Stimulated activated CD4-positive, alpha-beta T cell treated with anti-CD3 and anti-CD28 coated beads, Interleukin-4, amount 100 ng/mL, for 1 hour (primary cell): Measurements from ENCODE around the gene ABHD11.
A peak's percentile ranks its signal among the peaks of the same experiment; 100 is the strongest.
"Not testable (repeated sequence)": the region's sequence is repeated elsewhere in the genome, so short reads cannot be mapped to it uniquely, and the experiment has no call there.

Source experiments
- DNase-seq: peaks from one replicate; pipeline ENCODE4 v3.0.0-alpha.2; 2020

ABHD11 gene, protein sequence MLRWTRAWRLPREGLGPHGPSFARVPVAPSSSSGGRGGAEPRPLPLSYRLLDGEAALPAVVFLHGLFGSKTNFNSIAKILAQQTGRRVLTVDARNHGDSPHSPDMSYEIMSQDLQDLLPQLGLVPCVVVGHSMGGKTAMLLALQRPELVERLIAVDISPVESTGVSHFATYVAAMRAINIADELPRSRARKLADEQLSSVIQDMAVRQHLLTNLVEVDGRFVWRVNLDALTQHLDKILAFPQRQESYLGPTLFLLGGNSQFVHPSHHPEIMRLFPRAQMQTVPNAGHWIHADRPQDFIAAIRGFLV

DNA sequence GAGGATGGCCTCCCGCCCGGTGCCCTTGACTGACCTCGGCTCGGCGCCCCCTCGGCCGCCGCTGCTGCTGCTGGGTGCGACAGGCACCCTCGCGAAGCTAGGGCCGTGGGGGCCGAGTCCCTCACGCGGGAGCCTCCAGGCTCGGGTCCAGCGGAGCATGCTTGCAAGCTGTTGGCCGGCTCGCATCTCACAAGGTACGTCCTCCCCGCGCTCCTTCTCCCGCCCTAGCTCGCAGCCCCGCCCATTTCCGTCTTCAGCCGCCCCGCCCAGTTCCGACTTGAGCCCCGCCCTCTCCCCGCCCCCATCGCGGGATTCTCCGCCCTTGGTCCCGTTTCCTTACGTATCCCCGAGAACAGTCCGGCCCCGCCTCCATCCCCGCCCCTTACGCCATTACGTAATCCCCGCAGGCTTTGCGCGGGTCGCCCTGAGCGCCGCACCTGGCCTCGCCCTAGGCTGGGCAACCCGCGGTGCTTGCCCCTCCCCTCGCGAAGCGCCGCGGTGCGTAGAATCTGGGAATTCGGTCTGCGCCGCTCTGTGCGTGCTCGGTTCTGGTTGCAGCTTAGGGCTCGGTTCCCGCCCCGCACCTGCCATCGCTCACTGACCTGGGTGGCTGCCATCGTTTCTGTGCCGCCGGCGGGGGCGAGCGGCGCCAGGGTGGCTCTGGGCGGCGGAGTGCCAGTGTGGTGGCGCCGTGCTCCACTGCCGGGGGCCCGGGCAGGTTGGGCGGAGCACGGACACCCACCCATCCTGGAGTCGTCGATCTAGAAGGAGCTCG, at the start of gene ABHD11:
ABHD11 (minus strand) TSS at position 191 of the 775 bp plus-strand sequence; CDS start at position 159, 32 bp downstream.
- DNase-seq, result peak; percentile 99

DNA sequence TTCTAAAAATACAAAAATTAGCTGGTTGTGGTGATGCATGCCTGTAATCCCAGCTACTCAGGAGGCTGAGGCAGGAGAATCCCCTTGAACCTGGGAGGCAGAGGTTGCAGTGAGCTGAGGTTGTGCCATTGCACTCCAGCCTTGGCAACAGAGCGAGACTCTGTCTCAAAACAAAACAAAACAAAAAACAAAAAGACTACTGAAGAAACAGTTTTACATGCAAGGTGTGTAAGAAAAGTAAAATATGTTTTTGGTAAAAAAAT, 49.1 kb upstream of the ABHD11 start:
- DNase-seq, result not testable (repeated sequence)

DNA sequence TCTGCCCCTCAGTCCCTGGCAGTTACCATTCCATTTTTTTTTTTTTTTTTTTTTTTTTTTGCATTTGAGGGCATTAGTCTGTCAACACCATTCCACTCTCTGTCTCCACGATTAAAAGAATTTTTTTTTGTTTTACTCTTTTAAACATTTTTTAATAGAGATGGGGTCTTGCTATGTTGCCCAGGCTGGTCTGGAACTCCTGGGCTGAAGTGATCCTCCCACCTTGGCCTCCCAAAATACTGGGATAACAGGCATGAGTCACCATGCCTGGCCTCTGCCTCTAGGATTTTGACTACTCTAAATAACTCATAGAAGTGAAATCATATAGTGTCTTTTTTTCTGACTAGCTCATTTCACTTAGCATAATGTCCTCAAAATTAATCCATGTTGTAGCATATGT, 48.0 kb upstream of the ABHD11 start:
- no peak for DNase-seq

DNA sequence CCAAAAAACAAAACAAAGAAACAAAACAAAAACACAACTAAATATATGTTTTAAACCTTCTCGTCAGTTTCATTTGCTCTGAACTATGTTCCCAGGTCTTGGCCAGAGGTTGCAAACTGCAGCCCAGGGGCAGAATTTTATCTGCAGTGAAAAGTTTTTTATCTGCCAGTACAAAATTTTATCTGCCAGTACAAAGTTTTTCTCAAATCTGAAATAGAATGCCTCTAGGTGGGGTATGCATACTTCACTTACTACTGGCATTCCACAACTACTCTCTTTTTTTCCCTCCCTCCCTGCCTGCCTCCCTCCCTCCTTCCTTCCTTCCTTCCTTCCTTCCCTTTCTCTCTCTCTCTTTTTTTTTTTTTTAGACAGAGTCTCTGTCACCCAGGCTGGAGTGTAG, 40.9 kb upstream of the ABHD11 start:
- no peak for DNase-seq

DNA sequence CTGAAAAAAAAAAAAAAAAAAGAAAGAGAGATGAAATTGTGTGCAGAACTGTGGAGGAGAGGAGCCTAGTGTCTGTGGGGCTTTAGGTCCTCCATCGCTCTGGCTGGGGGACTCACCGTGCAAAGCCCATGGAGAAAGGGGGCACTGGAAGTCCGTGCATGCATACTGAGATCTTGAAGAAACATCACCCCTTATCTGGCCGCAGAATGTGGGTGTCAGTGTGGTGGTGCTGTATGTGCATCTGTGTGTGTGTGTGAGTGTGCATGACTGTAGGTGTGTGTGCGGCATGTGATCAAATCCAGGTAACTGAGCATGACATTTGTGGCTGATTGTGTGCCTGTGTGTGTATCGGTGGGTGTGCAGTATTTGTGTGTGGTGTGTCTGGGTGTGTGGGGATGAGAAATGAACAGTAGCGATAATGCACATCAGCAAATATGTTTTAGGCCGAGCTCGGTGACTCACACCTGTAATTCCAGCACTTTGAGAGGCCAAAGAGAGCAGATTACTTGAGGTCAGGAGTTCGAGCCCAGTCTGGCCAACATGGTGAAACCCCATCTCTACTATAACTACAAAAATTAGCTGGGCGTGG, 40.3 kb upstream of the ABHD11 start:
- DNase-seq, result no peak

DNA sequence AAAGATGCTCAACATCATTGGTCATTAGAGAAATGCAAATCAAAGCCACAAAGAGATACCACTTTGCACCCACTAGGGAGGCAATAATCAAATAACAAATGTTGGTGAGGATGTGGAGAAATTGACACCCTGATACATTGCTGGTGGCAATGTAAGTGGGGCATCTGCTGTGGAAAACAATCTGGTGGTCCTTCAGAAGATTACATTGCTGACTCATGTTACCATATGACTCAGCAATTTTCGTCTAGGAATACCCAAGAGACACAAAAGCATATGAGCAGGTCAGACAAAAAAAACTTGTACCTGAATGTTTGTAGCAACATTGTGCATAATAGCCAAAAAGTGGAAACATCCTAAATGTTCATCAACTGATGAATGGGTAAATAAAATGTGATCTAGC, 36.3 kb upstream of the ABHD11 start:
- DNase-seq, result no peak

DNA sequence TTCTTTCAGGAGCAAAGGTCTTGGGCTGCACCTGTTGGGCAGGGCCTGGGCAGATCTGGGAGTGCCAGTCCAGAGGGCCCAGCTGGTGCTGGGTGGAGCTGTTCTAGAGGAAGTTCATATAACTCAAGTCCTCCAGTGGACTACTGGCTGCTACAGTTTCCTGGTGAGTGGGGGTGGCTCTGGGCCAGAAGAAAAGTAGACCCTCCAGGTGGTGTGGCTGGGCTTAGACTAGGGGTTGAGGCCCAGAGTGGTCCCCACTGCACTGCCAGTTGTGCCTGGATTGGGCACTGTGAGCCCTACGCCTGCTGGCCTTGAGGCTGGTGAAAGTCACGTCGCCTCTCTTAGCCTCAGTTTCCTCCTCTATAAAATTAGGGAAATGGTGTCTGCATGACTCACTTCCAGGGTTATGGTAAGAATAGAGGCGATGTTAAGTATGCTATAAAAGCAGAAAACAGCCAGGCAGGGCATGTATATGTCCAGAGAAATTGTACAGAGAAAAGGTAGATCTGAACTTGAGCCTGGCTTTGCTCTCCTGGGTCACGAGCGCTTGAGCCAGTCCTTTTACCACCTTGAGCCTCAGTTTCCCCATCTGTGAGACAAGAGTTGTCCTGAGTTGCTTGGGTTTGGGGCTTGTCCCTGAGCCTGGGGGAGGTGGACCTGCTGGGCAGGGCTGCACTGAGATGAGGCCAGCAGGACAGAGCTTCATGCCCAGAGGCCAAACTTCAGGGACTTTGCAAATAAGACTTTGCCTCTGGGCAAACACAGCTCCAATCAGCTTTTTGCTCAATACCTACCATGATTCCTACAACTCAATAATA, 35.3 kb upstream of the ABHD11 start:
- DNase-seq, result no peak

DNA sequence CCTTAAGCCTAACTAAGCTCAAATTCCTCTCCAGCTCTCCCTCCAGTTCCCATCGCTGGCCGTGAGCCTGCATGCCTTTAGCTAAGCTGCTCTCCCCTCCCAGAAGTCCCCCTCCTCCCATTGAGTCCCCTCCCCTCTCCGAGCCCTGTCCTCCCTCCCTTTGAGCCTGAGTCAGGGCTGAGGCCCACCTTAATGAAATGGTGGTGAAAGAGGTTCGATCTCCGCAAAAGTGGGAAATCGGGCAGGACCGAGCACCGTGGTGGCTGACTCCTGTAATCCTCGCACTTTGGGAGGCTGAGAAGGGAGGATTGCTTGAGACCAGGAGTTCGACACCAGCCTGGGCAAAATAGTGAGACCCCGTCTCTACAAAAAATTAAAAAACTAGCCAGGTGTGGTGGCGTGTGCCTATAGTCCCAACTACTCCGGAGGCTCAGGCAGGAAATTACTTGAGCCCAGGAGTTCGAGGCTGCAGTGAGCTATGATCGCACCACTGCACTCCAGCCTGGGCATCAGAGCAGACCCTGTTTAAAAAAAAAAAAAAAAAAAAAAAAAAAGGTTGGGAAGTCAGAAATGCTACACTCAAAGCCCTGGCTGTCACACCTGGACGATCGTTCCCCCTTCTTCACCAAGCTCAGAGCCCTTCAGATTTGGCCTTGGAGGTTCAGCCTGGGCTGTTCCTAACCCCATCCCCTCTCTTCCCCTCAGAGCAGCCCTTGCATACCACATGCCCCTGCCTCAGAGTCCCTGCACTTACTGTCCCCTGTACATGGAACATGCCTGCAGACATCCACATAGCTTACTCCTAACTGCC, 32.5 kb upstream of the ABHD11 start:
- no peak for DNase-seq

DNA sequence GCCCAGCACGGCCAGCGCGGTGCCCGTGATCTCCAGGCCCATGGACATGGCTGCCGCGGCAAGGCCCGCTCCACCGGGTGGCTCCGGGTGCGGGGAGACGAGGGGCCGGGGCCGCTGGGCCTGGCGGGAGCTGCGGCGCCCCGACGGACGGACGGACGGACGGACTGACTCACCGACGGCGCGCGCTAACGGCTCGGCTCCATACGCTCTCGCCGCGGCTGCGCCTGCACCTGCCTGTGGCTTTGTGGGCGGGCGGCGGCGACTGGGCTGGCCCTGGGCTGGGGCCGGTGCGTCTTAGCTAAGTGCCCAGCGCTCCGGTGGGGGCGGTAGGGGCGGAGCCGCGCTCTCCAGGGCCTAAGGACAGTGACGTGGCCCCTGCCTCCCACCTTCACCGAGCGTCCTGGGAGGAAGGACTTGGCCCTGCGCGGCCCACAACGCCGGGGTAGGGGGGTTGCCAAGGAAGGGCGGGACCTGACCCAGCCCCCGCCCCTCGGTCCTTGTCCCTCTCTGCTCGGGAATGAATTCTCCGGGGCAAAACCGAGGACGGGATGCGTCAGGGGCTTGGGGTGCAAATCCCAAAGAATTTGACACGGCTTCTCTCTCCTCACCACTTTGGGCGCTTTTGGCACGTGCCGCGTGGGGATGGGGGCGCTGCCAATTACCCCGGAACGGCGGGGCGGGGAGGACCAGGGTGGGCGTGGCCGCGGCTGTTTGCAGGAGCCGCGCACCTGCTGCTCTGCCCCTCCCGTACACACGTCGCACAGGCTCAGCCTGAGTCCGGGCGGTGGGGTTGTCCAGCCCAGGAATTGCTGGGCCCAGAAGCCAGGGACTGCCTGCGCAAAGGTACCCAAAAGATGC, 31.6 kb upstream of the ABHD11 start, which contains the start of gene CLDN3:
CLDN3 (minus strand) TSS at position 269 of the 858 bp plus-strand sequence; CDS start at position 48, 221 bp downstream.
- DNase-seq, result peak; percentile 27

DNA sequence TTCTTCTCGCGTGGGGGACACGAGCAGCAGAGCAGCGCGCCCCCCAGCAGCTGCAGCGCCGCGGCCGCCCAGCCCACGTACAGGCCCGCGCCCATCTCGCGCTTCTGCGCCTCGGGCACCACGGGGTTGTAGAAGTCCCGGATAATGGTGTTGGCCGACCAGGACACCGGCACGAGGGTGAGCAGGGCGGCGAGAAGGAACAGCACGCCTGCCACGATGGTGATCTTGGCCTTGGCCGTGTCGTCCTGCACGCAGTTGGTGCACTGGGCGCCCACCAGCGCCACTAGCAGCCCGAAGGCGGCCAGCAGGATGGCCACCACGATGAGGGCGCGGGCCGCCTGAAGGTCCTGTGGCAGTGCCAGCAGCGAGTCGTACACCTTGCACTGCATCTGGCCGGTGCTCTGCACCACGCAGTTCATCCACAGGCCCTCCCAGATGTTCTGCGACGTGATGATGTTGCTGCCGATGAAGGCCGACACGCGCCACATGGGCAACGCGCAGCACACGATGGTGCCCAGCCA, 30.9 kb upstream of the ABHD11 start:
- DNase-seq, result no peak

DNA sequence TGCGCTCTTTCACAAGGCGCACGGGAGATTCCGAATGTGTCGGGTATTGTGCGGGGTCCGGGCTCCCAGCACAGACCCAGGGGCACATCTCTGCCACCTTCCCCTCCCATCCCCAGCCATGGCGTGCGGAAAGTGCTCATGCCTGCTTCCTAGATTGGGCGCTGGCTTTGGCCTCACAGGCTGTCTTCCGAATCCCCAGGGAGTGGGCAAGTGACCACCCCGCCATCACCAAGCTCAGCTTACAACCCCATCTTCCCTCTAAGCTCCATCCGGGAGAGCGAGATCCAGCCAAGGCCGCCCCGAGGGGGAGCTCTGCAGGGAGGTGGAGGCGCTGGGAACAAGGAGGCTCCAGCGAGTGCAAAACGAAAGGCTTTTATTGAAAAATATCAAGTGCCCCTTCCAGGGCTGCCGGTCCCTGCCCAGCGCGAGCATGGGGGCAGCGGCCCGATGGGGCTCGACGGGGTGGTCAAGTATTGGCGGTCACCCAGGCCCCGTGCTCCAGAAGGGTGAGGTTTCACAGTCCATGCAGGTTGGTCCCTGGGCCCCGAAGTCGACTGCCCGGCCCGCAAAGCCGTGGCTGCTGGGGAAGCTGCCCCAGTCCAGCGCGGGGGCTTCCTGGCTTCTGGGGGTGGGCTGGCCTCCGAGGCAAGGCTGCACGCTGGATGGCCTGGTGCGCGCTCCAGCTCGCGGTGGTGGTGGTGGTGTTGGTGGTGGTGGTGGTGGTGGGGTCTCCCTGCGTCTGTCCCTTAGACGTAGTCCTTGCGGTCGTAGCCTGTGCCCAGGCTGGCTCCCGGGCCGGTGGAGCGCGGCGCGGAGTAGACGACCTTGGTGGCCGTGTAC, 30.3 kb upstream of the ABHD11 start:
- DNase-seq, result no peak

DNA sequence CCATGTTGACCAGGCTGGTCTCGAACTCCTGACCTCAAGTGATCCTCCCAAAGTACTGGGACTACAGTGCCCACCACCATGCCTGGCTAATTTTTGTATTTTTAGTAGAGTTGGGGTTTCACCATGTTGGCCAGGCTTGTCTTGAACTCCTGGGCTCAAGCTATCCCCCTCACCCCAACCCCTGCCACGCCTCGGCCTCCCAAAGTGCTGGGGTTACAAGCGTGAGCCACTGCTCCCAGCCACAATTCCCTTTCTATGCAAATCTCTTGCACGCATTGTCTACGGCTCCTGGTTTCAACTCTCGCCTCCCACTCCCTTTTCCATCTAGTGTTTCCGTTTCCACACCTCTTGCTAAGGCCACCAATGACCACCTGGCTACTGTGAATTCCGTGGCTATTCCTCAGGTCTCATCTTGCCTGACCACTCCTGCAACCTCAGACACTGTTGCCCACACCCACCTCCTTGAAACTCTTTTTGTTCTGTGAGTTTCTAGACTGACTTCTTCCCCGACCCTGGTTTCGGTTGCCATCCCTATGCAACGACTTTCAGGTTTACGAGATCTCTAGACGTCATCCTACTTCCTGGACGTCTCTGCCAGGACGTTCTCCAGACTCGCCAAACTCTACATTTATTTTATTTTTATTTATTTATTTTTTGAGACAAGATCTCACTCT, 28.1 kb upstream of the ABHD11 start:
- DNase-seq, result no peak

DNA sequence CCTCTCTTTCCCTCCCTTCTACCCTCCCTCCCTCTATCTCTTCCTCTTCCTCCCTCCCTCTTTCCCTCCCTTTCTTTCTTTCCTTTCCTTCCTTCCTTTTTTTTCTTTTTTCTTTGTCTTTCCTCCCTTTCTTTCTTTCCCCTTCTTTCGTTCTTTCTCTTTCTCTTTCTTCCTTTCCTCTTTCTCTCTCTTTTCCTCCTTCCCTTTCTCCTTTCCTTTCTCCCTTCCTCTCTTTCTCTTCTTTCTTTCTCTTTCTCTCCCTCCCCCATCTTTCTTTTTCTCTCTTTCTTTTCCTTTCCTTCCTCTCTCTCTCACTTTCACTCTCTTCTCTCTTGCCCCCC, 24.0 kb upstream of the ABHD11 start:
- DNase-seq, result no peak

DNA sequence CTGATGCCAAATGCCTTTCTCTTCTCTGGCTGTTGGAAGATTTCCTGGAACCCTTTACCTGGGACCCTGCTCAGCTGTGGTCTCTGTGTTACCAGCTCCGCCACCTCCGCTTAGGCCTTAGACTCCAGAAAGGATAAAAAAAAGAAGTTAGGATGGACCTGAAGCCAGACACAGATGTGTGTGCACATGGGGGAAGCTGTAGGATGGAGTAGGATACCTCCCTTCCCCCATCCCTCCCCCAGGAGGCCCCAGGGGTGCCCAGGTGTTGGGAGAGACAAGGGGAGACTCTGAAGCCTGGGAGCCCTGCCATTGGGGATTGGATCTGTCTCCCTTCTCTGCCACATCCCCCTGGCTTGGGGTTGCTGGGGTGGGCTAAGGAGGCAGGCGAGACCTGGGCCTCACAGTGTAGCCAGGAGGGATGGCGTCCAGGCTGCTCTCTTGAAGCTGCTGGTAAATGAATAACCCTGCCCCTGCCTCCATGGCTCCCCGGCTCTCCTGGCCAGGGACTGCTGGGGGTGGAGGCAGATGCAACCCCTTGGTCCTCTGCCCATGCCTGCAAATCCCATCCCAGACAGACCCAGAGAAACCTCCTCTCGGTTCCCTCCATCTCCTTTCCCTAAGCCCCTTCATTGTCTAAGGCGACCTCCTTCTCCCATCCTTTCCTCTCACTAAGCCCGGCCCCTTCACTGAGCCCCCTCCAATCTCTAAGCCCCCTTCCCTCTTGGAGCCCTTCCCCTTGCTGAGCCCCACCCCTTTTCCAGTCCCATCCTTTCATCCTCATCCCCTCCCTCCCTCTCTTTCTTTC, 23.5 kb upstream of the ABHD11 start:
- no peak for DNase-seq

DNA sequence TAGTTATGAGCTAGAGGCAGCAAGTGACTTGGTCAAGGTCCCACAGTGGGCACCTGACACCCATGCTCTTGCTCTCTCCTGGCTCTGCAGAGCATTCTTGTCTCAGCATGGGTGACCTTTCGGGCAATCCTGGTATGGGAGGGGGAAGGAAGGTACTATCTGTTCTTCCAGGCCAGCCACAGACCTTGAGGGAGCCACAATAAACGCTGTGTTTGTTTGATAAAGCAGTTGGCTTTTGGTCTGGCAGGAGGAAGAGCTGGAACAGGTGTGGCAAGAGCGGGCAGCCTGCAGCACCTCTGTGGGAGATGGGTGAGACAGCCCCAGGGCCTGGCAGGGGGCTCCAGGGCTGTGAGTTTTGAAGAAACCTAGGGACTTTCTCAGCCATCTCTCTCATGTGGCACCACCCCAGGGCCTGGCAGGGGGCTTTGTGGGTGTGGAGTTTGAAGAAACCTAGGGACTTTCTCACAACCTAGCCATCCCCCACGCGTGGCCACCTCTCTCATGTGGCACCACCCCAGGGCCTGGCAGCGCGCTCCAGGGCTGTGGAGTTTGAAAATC, 20.1 kb upstream of the ABHD11 start:
- DNase-seq, result no peak

DNA sequence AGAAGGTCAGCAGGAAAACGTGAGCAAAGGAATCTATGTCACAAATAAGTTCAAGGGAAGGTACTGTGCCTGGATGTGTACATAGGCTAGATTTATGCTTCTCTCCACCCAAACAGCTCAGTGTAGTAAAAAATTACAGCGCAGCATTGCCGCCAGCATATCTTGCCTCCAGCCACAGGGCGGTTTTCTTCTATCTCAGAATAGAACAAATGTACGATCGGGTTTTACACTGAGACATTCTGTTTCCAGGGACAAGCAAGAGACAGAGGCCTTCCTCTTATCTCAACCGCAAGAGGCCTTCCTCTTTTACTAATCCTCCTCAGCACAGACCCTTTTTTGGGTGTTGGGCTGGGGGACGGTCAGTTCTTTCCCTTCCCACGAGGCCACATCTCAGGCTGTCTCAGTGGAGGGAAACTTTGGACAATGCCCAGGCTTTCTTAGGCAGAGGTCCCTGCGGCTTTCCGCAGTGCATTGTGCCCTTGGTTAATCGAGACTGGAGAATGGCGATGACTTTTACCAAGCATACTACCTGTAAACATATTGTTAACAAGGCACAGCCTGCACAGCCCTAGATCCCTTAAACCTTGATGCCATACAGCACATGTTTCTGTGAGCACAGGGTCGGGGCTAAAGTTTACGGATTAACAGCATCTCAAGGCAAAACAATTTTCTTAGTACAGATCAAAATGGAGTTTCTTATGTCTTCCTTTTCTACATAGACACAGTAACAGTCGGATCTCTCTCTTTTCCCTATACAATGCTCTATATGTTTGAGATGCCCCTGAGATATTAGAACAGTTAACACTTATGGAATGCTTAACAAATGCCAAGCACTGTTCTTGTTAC, 11.6 kb upstream of the ABHD11 start:
- no peak for DNase-seq

DNA sequence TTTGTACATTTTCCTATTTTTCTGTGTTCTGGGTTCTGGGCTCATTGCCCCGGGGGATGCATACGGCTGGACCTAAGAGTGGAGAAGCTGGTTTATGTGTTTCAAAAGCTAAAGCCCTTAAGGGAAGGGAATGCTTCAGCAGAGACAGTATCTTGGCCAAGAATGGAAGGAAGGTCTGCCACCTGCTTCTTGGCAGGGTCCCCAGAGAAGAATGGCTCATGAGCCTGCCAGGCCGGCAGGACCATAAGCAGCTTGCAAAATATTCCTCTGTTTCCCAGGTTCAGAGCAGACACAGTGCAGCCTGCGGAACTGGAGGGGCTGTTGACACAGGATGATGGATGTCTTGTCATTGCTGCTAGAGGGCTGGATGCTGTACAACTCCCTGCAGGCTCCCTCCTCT, 7.8 kb upstream of the ABHD11 start:
- no peak for DNase-seq
